H1 (cell line): ENCODE measurements around the gene TNFRSF6B.

Source experiments
- BRCA1 ChIP-seq: IDR thresholded peaks from 2 replicates; pipeline ENCODE4 v1.6.1; 2012; ENCODE audit warnings: low read depth, low read length, improper control_type of control experiment
- CBX5 ChIP-seq: fragments of 300-800, 300-1000 bp; sonication (generic); IDR thresholded peaks from 2 replicates; pipeline ENCODE4 v1.7.1; 2016; ENCODE audit warnings: antibody characterized with exemption, low read length, low read depth
- CHD2 ChIP-seq: IDR thresholded peaks from 2 replicates; pipeline ENCODE4 v1.6.1; 2012; ENCODE audit warnings: low read length, improper control_type of control experiment
- EP300 ChIP-seq, 2 experiments: IDR thresholded peaks; 1 replicate in 1 of 2; 2 replicates in 1 of 2; pipeline ENCODE4 v1.6.1; 2011 to 2012; ENCODE audit warnings: low read depth in 2 of 2, low read length in 2 of 2, mild to moderate bottlenecking in 2 of 2, borderline replicate concordance in 1 of 2, inconsistent platforms in 1 of 2, moderate library complexity in 1 of 2
- POLR2A ChIP-seq, 2 experiments: IDR thresholded peaks; 1 replicate in 1 of 2; 2 replicates in 1 of 2; pipeline ENCODE4 v1.6.1; 2011; ENCODE audit warnings: low read depth in 2 of 2, low read length in 2 of 2, mild to moderate bottlenecking in 2 of 2; ENCODE audit errors: control extremely low read depth in 1 of 2
- POLR2AphosphoS5 ChIP-seq: IDR thresholded peaks from 2 replicates; pipeline ENCODE4 v1.6.1; 2011; ENCODE audit warnings: low read depth, low read length
- SP1 ChIP-seq: IDR thresholded peaks from 2 replicates; pipeline ENCODE4 v1.6.1; 2011; ENCODE audit warnings: low read depth, low read length
- TEAD4 ChIP-seq: IDR thresholded peaks from 2 replicates; pipeline ENCODE4 v1.6.1; 2012; ENCODE audit warnings: low read depth, low read length, inconsistent platforms, mixed read lengths
- YY1 ChIP-seq: IDR thresholded peaks from 2 replicates; pipeline ENCODE4 v1.6.1; 2011; ENCODE audit warnings: low read depth, mild to moderate bottlenecking, low read length
- TF ChIP-seq, protein P1 (sequence below), 3 experiments: IDR thresholded peaks; 1 replicate in 2 of 3; 2 replicates in 1 of 3; pipeline versions ENCODE4 v1.5.1 to v1.6.1; 2011; ENCODE audit warnings: low read length in 3 of 3, mild to moderate bottlenecking in 3 of 3, inconsistent platforms in 2 of 3, low read depth in 1 of 3, moderate library complexity in 1 of 3; ENCODE audit not compliant: insufficient read depth in 1 of 3; ENCODE audit errors: control extremely low read depth in 1 of 3

DNA sequence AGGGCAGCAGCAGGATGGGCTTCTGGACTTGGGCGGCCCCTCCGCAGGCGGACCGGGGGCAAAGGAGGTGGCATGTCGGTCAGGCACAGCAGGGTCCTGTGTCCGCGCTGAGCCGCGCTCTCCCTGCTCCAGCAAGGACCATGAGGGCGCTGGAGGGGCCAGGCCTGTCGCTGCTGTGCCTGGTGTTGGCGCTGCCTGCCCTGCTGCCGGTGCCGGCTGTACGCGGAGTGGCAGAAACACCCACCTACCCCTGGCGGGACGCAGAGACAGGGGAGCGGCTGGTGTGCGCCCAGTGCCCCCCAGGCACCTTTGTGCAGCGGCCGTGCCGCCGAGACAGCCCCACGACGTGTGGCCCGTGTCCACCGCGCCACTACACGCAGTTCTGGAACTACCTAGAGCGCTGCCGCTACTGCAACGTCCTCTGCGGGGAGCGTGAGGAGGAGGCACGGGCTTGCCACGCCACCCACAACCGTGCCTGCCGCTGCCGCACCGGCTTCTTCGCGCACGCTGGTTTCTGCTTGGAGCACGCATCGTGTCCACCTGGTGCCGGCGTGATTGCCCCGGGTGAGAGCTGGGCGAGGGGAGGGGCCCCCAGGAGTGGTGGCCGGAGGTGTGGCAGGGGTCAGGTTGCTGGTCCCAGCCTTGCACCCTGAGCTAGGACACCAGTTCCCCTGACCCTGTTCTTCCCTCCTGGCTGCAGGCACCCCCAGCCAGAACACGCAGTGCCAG is at the start of gene TNFRSF6B:
- TF ChIP-seq BRCA1 (no peak), POLR2AphosphoS5 (peak; percentile 64), YY1 (no peak), TEAD4 (no peak), CHD2 (no peak), EP300 (IDR thresholded peaks at IDR 0.05; ENCODE audit: borderline replicate concordance in 1 of 2, low read depth in 2 of 2, low read length in 2 of 2) (no peak), POLR2A (IDR thresholded peaks at IDR 0.05; ENCODE audit: control extremely low read depth in 1 of 2, low read depth in 2 of 2, low read length in 2 of 2) (peak in 1 of 2 experiments; percentile 57; a peak in 2 of 3 replicates), CBX5 (no peak), SP1 (no peak)
- TF ChIP-seq, protein P1, sequence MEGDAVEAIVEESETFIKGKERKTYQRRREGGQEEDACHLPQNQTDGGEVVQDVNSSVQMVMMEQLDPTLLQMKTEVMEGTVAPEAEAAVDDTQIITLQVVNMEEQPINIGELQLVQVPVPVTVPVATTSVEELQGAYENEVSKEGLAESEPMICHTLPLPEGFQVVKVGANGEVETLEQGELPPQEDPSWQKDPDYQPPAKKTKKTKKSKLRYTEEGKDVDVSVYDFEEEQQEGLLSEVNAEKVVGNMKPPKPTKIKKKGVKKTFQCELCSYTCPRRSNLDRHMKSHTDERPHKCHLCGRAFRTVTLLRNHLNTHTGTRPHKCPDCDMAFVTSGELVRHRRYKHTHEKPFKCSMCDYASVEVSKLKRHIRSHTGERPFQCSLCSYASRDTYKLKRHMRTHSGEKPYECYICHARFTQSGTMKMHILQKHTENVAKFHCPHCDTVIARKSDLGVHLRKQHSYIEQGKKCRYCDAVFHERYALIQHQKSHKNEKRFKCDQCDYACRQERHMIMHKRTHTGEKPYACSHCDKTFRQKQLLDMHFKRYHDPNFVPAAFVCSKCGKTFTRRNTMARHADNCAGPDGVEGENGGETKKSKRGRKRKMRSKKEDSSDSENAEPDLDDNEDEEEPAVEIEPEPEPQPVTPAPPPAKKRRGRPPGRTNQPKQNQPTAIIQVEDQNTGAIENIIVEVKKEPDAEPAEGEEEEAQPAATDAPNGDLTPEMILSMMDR (IDR thresholded peaks at IDR 0.05; ENCODE audit: control extremely low read depth in 1 of 3, insufficient read depth in 1 of 3, low read depth in 1 of 3, low read length in 3 of 3), result no peak
